ENCODE measurements around the gene PTPN14.

Gene PTPN14

GRCh38 chr1:214445831-214446614 is 105.4 kb downstream of the PTPN14 start:
- Histone ChIP-seq H3K27me3 (ENCODE audit: insufficient read depth, poor library complexity, severe bottlenecking) (no peaks in the 10 kb centered on the region), H3K27ac (replicated peaks) (no peak overlapping the region), H3K4me3 (replicated peaks; ENCODE audit: insufficient read depth, low read length) (no peak overlapping the region)
- no peak for DNase-seq (ENCODE audit: low read depth in 1 of 2, low spot score in 1 of 2)
- TF ChIP-seq REST (IDR thresholded peaks at IDR 0.05; ENCODE audit: insufficient replicate concordance, low read depth) (no peak), CTCF (IDR thresholded peaks at IDR 0.05; ENCODE audit: insufficient read depth, low read length) (no peak), SPI1 (IDR thresholded peaks at IDR 0.05; ENCODE audit: borderline replicate concordance, low read depth) (no peak)

GRCh38 chr1:214445199-214445598 is 106.2 kb downstream of the PTPN14 start:
- TF ChIP-seq GABPA (IDR thresholded peaks at IDR 0.05; ENCODE audit: low read depth), result no peak
- no peak for TF ChIP-seq CTCF (IDR thresholded peaks at IDR 0.05; ENCODE audit: insufficient read depth, low read length)
- no peak for TF ChIP-seq POLR2AphosphoS5 (IDR thresholded peaks at IDR 0.05; ENCODE audit: low read depth)
- no peak for TF ChIP-seq SPI1 (IDR thresholded peaks at IDR 0.05; ENCODE audit: borderline replicate concordance, low read depth)
- TF ChIP-seq REST (IDR thresholded peaks at IDR 0.05; ENCODE audit: insufficient replicate concordance, low read depth), result no peak
- no peak for DNase-seq (ENCODE audit: low read depth in 1 of 2, low spot score in 1 of 2)
- Histone ChIP-seq H3K27me3 (ENCODE audit: insufficient read depth, poor library complexity, severe bottlenecking) (no peaks in the 10 kb centered on the region), H3K27ac (replicated peaks) (no peak overlapping the region), H3K4me3 (replicated peaks; ENCODE audit: insufficient read depth, low read length) (no peak overlapping the region)

- no peak for TF ChIP-seq GABPA (IDR thresholded peaks at IDR 0.05; ENCODE audit: low read depth)
- no peak for TF ChIP-seq CTCF (IDR thresholded peaks at IDR 0.05; ENCODE audit: insufficient read depth, low read length)
- no peak for TF ChIP-seq REST (IDR thresholded peaks at IDR 0.05; ENCODE audit: insufficient replicate concordance, low read depth)
- TF ChIP-seq POLR2AphosphoS5 (IDR thresholded peaks at IDR 0.05; ENCODE audit: low read depth), result no peak
- TF ChIP-seq SPI1 (IDR thresholded peaks at IDR 0.05; ENCODE audit: borderline replicate concordance, low read depth), result peak; percentile 53; the same call in 1 of the 2 replicates
- no peak for DNase-seq (ENCODE audit: low read depth in 1 of 2, low spot score in 1 of 2)
- Histone ChIP-seq H3K27ac (replicated peaks) (no peak overlapping the region; the same call in 1 of the 2 replicates), H3K4me3 (replicated peaks; ENCODE audit: insufficient read depth, low read length) (no peak overlapping the region), H3K27me3 (ENCODE audit: insufficient read depth, poor library complexity, severe bottlenecking) (no peaks in the 10 kb centered on the region)
Observed at GRCh38 chr1:214444182-214444939, 107.0 kb downstream of the PTPN14 start.
